Left lung (tissue), 10 donors: ENCODE results near the gene PFN2. TPM values are rescaled to one million over a fixed set of nuclear protein-coding genes. Genes with fewer than 3 reads are reported as not detected.
A peak's percentile ranks its signal among the peaks of the same experiment; 100 is the strongest.

Source experiments
- ATAC-seq: fragments of 200-7000 bp; cut with Tn5 transposase; one replicate; pipeline ENCODE4 v1.9.1; 2020; ENCODE audit warnings: moderate library complexity
- DNase-seq, 4 donors: peaks; one replicate each; pipeline ENCODE4 v3.0.0-alpha.2; 2013 to 2020
- H3K27ac ChIP-seq, 2 donors: fragments of 200-600 bp; sonication (generic) in 1 of 2; one replicate each; pipeline versions ENCODE4 v1.5.0 to v1.8.0; 2020 to 2021
- H3K27me3 ChIP-seq, 2 donors: fragments of 200-600 bp; sonication (generic) in 1 of 2; one replicate each; pipeline versions ENCODE4 v1.5.0 to v1.8.0; 2020 to 2021
- H3K36me3 ChIP-seq, 2 donors: fragments of 200-600 bp; sonication (generic) in 1 of 2; one replicate each; pipeline versions ENCODE4 v1.5.0 to v1.8.0; 2020 to 2021
- H3K4me1 ChIP-seq, 2 donors: fragments of 200-600 bp; one replicate each; pipeline ENCODE4 v1.8.0; 2021
- H3K4me3 ChIP-seq, 2 donors: fragments of 200-600 bp; sonication (generic) in 1 of 2; one replicate each; pipeline versions ENCODE4 v1.5.0 to v1.8.0; 2020 to 2021; ENCODE audit warnings: mild to moderate bottlenecking in 1 of 2
- H3K9me3 ChIP-seq, 2 donors: fragments of 200-600 bp; sonication (generic) in 1 of 2; one replicate each; pipeline versions ENCODE4 v1.5.0 to v1.8.0; 2020 to 2021
- CTCF ChIP-seq, 2 donors: fragments of 200-600 bp; sonication (generic) in 1 of 2; IDR thresholded peaks; one replicate each; pipeline versions ENCODE4 v1.5.0 to v1.8.0; 2021; ENCODE audit warnings: antibody characterized with exemption in 2 of 2
- intact Hi-C, 2 donors: fragments of 100-400 bp; cut with DNase I; formaldehyde crosslinking; loops; one replicate each; pipeline versions ENCODE4 v1.11.2 to v1.14.2; 2022
- polyA plus RNA-seq, 6 donors: library from polyadenylated mRNA; unstranded; fragments of 120-200 nt; gene quantifications; one replicate each; pipeline ENCODE4 v1.2.1, GENCODE V29; 2013; ENCODE audit not compliant: insufficient read length in 6 of 6
- total RNA-seq, 2 donors: library from RNA; stranded (reverse); fragmentation: NEBNext Ultra II Directional; extraction: Animal tissue kit (Norgen Biotek cat#: 25700); gene quantifications; one replicate each; pipeline ENCODE4 v1.2.1, GENCODE V29; 2021
- donor health status: DM: no; HTN: yes; CAD: no.
- donor health status: DM: no; HTN: no; CAD: no.

PFN2 gene
- total and polyA plus RNA-seq, 8 donors: 47.5 to 286 (median 255) TPM

- H3K4me1 ChIP-seq: peaks cover 0 to 33% of the 10 kb centered on the region in 2 donors
- H3K27ac ChIP-seq: peak overlapping the region; percentile 64 to 82
- H3K9me3 ChIP-seq: no peaks in the 10 kb centered on the region
- peak in 3 of 4 donors; percentile 37 to 76 (median 67) for DNase-seq
- H3K27me3 ChIP-seq: peaks cover 4 to 53% of the 10 kb centered on the region in 2 donors
- peak; percentile 33 for ATAC-seq
- peaks cover 0 to 4% of the 10 kb centered on the region in 2 donors for H3K36me3 ChIP-seq
- no peak for TF ChIP-seq CTCF (IDR thresholded peaks at IDR 0.05)
- intact Hi-C loops: loop anchor here in 1 of 2 donors (10.0 kb wide), 1 partner anchor 215 kb away; no protein-coding TSS in a partner anchor
- H3K4me3 ChIP-seq: peak overlapping the region; percentile 67 to 78
These were observed 1.4 kb downstream of the PFN2 start for GRCh38 chr3:149969110-149969939.

- peaks cover 0 to 4% of the 10 kb centered on the region in 2 donors for H3K36me3 ChIP-seq
- TF ChIP-seq CTCF (IDR thresholded peaks at IDR 0.05): no peak
- ATAC-seq (no peak), DNase-seq (no peak)
- peaks cover 4 to 44% of the 10 kb centered on the region in 2 donors for H3K27me3 ChIP-seq
- H3K9me3 ChIP-seq: no peaks in the 10 kb centered on the region
- no peak overlapping the region for H3K4me3 ChIP-seq
- intact Hi-C loops: loop anchor here in 1 of 2 donors (10.0 kb wide), 1 partner anchor 217 kb away; no protein-coding TSS in a partner anchor
- peaks cover 0 to 33% of the 10 kb centered on the region in 2 donors for H3K4me1 ChIP-seq
- no peak overlapping the region for H3K27ac ChIP-seq
These were observed 2.5 kb downstream of the PFN2 start for GRCh38 chr3:149968216-149968615.

- ATAC-seq: no peak
- Histone ChIP-seq H3K36me3 (peaks cover 0 to 4% of the 10 kb centered on the region in 2 donors), H3K27ac (no peak overlapping the region), H3K4me3 (no peak overlapping the region), H3K4me1 (peaks cover 0 to 33% of the 10 kb centered on the region in 2 donors), H3K27me3 (peaks cover 4 to 34% of the 10 kb centered on the region in 2 donors), H3K9me3 (no peaks in the 10 kb centered on the region)
- peak; percentile 18 to 57 for TF ChIP-seq CTCF (IDR thresholded peaks at IDR 0.05)
- intact Hi-C loops: loop anchor here in 1 of 2 donors (10.0 kb wide), 1 partner anchor 218 kb away; no protein-coding TSS in a partner anchor
- peak in 2 of 4 donors; percentile 59 to 66 for DNase-seq
These were observed 3.5 kb downstream of the PFN2 start for GRCh38 chr3:149967086-149967685.

GRCh38 chr3:149965278-149965677 lies 5.4 kb downstream of the PFN2 start:
- Histone ChIP-seq H3K27me3 (peaks cover 0 to 15% of the 10 kb centered on the region in 2 donors), H3K4me3 (no peak overlapping the region), H3K9me3 (no peaks in the 10 kb centered on the region), H3K27ac (no peak overlapping the region), H3K4me1 (peaks cover 0 to 18% of the 10 kb centered on the region in 2 donors), H3K36me3 (peaks cover 0 to 17% of the 10 kb centered on the region in 2 donors)
- TF ChIP-seq CTCF (IDR thresholded peaks at IDR 0.05): no peak
- intact Hi-C loops: loop anchor here in 1 of 2 donors (10.0 kb wide), 1 partner anchor 220 kb away; no protein-coding TSS in a partner anchor
- ATAC-seq (no peak), DNase-seq (no peak)

- DNase-seq (peak in 2 of 4 donors; percentile 30 to 61), ATAC-seq (no peak)
- intact Hi-C loops: loop anchor here in 1 of 2 donors (10.0 kb wide), 1 partner anchor 221 kb away; no protein-coding TSS in a partner anchor
- Histone ChIP-seq H3K27ac (no peak overlapping the region), H3K4me3 (no peak overlapping the region), H3K36me3 (peaks cover 0 to 20% of the 10 kb centered on the region in 2 donors), H3K27me3 (peaks cover 0 to 5% of the 10 kb centered on the region in 2 donors), H3K9me3 (no peaks in the 10 kb centered on the region), H3K4me1 (peaks cover 0 to 8% of the 10 kb centered on the region in 2 donors)
- TF ChIP-seq CTCF (IDR thresholded peaks at IDR 0.05): no peak
These were observed 6.4 kb downstream of the PFN2 start for GRCh38 chr3:149964291-149964690.
